Activated T-cell treated with anti-CD3 and anti-CD28 coated beads, Interleukin-2, amount 50 U/mL, for 24 hours (primary cell): ENCODE results near the gene DTWD1.
"Not testable (repeated sequence)": the region's sequence is repeated elsewhere in the genome, so short reads cannot be mapped to it uniquely, and the experiment has no call there.

Experiments used
- DNase-seq: peaks from one replicate; pipeline ENCODE4 v3.0.0-alpha.2; 2020
- H3K27ac Mint-ChIP-seq: 2 replicates; pipeline ENCODE4 v1.8.0; 2020; ENCODE audit warnings: mild to moderate bottlenecking, mixed read lengths
- H3K27me3 Mint-ChIP-seq: 2 replicates; pipeline ENCODE4 v1.8.0; 2020; ENCODE audit warnings: mixed read lengths
- H3K36me3 Mint-ChIP-seq: 2 replicates; pipeline ENCODE4 v1.8.0; 2020; ENCODE audit warnings: low read depth, mixed read lengths
- H3K4me1 Mint-ChIP-seq: 2 replicates; pipeline ENCODE4 v1.8.0; 2020; ENCODE audit warnings: low read depth, mixed read lengths
- H3K4me3 Mint-ChIP-seq: 2 replicates; pipeline ENCODE4 v1.8.0; 2020; ENCODE audit warnings: mild to moderate bottlenecking, moderate library complexity, mixed read lengths
- H3K9me3 Mint-ChIP-seq: 2 replicates; pipeline ENCODE4 v1.8.0; 2020; ENCODE audit warnings: mixed read lengths

The DTWD1 gene, protein sequence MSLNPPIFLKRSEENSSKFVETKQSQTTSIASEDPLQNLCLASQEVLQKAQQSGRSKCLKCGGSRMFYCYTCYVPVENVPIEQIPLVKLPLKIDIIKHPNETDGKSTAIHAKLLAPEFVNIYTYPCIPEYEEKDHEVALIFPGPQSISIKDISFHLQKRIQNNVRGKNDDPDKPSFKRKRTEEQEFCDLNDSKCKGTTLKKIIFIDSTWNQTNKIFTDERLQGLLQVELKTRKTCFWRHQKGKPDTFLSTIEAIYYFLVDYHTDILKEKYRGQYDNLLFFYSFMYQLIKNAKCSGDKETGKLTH

DNA sequence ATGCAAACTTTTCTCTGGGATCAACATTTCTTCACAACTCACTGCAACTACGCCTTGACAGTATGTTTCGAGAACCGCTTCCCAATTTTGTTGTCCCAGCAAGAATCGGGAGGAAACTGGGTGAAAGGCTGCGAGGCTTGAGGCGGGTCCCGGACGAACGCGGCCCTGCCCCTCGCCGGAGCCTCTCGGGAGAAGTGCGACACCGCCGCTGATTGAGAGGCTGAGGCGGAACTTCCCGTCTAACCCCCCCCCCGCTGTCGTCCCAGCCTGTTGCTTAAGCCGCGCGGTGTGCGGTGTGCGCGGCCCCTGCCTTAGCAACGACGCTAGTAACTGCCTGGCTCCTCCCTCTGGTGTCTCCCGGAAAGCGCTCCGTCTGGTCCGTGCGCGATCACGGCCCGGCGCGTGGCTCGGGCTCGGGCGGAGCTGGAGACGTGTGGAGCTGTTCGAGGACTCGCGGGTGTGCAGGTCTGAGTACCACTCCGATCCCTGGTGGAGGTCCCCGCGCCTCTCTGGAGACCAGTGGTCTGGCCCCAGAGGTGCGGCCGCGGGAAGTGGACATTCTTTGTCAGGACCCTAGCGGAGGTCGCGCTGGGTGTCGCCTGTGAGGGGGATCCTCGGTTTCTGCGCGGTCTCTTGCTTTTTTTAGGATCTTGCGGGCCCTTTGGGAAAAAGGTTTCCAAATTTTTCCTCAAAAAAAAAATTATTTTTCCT is at the start of gene DTWD1, which contains the start of gene FAM227B:
Gene DTWD1, plus strand, starts transcription at position 391 of the 711 bp plus-strand sequence. CDS start 4,120 bp downstream, outside the sequence.
Gene FAM227B, minus strand, starts transcription at position 161 of the 711 bp plus-strand sequence. CDS start 5,647 bp downstream, outside the sequence.
- H3K4me1 Mint-ChIP-seq: peaks cover 47% of the 10 kb centered on the region
- peak; percentile 93 for DNase-seq
- H3K9me3 Mint-ChIP-seq: peaks cover 13% of the 10 kb centered on the region
- H3K36me3 Mint-ChIP-seq: peaks cover 46% of the 10 kb centered on the region
- H3K27me3 Mint-ChIP-seq: no peaks in the 10 kb centered on the region
- H3K4me3 Mint-ChIP-seq: peak within 1 kb of the TSS; percentile 95
- peak within 1 kb of the TSS; percentile 94 for H3K27ac Mint-ChIP-seq

DNA sequence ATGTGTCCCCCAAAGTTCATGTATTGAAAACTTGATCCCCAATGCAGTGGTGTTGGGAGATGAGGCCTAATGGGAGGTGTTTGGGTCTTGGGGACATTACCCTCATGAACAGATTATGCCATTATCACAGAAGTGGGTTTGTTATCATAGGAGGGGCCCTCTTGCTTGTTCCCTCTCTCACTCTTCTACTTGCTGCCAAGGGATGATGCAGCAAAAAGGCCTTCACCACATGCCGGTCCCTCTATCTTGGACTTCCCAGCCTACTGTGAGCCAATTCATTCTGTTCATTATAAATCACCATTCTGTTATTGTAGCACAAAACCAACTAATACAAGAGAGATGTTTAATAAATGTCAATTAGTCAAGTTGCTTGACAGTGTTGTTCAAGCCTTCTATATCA is 47.4 kb upstream of the DTWD1 start:
- Mint-ChIP-seq H3K4me3 (no peak overlapping the region), H3K4me1 (no peaks in the 10 kb centered on the region), H3K27me3 (no peaks in the 10 kb centered on the region), H3K9me3 (peaks cover 32% of the 10 kb centered on the region), H3K27ac (no peak overlapping the region), H3K36me3 (peaks cover 43% of the 10 kb centered on the region)
- DNase-seq: no peak

DNA sequence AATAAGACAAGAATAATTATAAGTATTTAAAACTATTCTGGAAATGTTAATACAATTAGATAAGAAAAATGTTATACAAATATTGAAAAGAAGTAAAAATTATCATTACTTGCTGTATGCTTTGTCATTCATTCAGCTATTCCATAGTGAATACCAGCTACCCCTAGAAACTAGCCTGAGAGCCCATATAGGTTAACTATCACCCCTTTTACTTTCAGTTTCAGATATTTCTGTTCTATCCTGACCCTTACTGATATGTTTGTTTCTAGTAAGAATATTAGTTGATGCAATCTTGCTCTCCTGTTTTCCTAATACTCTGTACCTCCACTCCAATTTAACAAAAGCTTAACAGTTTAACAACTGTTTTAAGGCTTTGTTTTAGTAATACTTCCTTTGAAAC is 31.8 kb upstream of the DTWD1 start:
- peaks cover 23% of the 10 kb centered on the region for H3K36me3 Mint-ChIP-seq
- peaks cover 6% of the 10 kb centered on the region for H3K4me1 Mint-ChIP-seq
- H3K9me3 Mint-ChIP-seq: peaks cover 13% of the 10 kb centered on the region
- H3K27me3 Mint-ChIP-seq: no peaks in the 10 kb centered on the region
- H3K27ac Mint-ChIP-seq: no peak overlapping the region
- no peak overlapping the region for H3K4me3 Mint-ChIP-seq
- DNase-seq: no peak

DNA sequence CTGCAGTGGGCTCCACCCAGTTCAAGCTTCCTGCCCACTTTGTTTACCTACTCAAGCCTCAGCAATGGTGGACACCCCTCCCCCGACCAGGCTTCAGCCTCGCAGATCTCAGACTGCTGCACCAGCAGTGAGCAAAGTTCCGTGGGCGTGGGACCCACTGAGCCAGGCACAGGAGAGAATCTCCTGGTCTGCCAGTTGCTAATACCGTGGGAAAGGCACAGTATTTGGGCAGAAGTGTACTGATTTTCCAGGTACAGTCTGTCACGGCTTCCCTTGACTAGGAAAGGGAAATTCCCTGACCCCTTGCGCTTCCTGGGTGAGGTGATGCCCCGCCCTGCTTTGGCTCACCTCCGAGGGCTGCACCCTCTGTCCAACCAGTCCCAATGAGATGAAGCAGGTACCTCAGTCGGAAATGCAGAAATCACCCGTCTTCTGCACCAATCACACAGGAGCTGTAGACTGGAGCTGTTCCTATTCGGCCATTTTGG is 28.0 kb upstream of the DTWD1 start:
- DNase-seq, H3K4me3 Mint-ChIP-seq, H3K4me1 Mint-ChIP-seq, H3K27me3 Mint-ChIP-seq, H3K27ac Mint-ChIP-seq: not testable (repeated sequence)
- Mint-ChIP-seq H3K9me3 (peaks cover 36% of the 10 kb centered on the region), H3K36me3 (peaks cover 24% of the 10 kb centered on the region)

DNA sequence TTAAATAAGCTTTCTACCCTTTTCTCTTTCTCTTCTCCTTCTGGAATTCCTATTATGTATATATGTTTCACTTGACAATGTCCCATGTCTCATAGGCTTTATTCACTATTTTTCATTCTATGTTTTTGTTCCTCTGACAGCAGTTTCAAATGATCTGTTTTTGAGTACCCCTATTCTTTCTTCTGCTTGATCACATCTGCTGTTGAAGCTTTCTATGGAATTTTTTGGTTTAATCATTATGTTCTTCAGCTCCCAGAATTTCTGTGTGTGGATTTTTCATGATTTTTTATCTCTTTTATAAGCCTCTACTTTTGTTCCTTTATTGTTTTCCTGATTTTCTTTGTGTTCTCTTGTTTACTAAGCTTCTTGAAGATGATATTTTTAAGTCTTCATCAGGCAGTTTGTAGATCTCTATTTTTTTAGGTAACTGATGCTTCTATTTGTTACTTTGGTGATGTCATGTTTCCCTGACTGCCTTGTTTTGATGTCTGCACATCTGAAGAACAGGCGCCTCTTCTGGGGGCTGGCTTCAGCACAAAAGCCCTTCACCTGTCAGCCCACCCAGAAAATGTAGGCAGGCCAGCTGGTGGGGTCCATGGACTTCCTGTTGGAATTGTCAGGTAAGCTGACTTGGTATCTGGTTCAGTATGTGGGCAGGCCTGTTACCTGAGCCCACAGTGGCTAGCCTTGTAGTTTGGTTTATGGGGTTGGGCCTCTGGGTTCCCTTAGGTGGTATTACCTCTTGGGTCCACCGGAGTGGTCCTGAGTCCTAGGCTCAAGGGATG is 16.0 kb upstream of the DTWD1 start:
- Mint-ChIP-seq H3K4me1 (no peaks in the 10 kb centered on the region), H3K36me3 (peaks cover 54% of the 10 kb centered on the region), H3K4me3 (no peak overlapping the region), H3K27me3 (no peaks in the 10 kb centered on the region), H3K9me3 (peaks cover 31% of the 10 kb centered on the region), H3K27ac (no peak overlapping the region)
- no peak for DNase-seq

DNA sequence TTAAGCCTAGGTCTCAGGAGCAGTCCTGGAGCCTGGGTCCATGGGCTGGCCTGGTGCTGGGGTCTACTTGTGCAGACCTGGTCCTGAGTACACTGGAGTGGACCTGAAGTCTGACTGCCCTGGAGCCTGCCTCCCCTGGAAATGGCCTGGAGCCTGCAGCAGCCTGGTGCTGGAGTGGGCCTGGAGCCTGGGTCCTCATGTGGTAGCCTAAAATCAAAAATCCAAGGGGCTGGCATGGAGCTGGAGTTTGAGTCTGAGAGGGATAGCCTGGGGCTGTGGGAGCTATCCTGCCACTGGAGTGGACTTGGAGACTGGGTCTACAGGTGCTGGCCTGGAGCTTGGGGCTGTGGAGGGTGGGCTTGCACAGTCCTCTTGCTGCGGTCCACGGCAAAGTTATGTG is 15.3 kb upstream of the DTWD1 start:
- no peak overlapping the region for H3K4me3 Mint-ChIP-seq
- H3K4me1 Mint-ChIP-seq: no peaks in the 10 kb centered on the region
- H3K27me3 Mint-ChIP-seq: no peaks in the 10 kb centered on the region
- no peak overlapping the region for H3K27ac Mint-ChIP-seq
- H3K36me3 Mint-ChIP-seq: peaks cover 50% of the 10 kb centered on the region
- H3K9me3 Mint-ChIP-seq: peaks cover 31% of the 10 kb centered on the region
- no peak for DNase-seq

DNA sequence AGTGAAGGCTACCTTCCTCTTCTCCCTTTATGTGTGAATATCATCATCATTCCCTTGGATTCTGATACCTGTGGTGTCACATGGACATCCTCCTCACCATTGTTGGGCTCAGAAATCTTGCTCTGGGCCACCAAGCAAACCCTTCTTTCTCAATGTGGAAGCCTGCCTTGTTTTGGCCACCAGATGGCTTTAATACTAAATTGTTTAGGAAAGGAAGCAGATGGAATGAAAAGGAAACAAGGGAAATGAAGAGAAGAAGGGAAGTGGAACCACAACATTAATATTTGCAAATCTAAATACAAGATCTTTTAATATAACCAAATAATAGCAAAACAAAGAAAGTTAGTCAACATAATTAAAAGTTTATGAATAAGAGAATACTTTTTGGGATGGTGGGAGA is 14.3 kb upstream of the DTWD1 start:
- Mint-ChIP-seq H3K27me3 (no peaks in the 10 kb centered on the region), H3K4me3 (no peak overlapping the region), H3K9me3 (peaks cover 28% of the 10 kb centered on the region), H3K36me3 (peaks cover 53% of the 10 kb centered on the region), H3K27ac (no peak overlapping the region), H3K4me1 (no peaks in the 10 kb centered on the region)
- DNase-seq: no peak

DNA sequence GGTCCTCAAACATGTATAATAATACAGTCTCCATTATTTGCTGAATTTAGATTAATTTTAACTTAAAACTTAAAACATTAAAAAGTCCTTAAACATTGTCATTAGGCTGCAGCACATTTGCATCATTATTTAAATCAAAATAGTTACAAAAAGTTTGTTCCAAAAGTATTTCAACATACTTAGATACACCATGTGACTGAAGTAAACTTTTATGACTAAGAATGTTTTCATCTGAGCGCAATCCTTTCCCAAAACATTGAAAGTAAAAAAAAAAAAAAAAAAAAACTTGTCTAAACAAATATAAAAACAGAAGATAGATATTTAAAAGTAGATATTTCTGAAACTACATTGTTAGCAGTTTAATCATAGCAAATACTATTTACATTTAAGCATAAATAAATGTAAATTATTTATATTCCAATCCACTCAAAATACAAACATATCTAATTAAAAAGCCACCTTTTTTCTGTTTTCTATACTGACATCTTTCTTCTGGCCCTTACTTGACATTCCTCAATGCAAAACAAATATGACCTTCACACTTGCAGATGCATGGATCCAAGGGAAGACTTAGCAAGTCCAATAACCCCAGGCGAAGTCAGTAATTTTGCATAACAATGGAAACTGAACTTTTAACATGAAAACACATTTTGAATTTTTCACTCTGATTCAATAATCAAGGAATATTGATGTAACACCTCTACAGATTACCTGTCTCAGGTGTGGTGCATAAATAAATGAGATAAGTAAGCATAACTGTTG is 10.5 kb upstream of the DTWD1 start:
- Mint-ChIP-seq H3K27ac (no peak overlapping the region), H3K4me3 (no peak overlapping the region), H3K27me3 (no peaks in the 10 kb centered on the region), H3K9me3 (peaks cover 9% of the 10 kb centered on the region), H3K4me1 (no peaks in the 10 kb centered on the region), H3K36me3 (peaks cover 63% of the 10 kb centered on the region)
- DNase-seq: no peak

DNA sequence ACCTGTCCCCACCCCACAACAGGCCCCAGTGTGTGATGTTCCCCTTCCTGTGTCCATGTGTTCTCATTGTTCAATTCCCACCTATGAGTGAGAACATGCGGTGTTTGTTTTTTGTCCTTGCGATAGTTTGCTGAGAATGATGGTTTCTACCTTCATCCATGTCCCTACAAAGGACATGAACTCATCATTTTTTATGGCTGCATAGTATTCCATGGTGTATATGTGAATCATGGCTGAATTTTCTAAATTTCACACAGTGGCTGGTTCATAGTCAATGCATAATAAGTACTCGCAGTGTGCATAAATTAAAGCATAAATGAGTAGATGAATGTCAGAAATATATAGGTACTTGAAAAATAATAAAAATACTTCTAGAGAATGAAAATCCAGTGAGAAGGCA is 8.6 kb upstream of the DTWD1 start:
- H3K27ac Mint-ChIP-seq, H3K4me3 Mint-ChIP-seq, H3K4me1 Mint-ChIP-seq, DNase-seq, H3K27me3 Mint-ChIP-seq: not testable (repeated sequence)
- H3K36me3 Mint-ChIP-seq: peaks cover 57% of the 10 kb centered on the region
- H3K9me3 Mint-ChIP-seq: peaks cover 14% of the 10 kb centered on the region

DNA sequence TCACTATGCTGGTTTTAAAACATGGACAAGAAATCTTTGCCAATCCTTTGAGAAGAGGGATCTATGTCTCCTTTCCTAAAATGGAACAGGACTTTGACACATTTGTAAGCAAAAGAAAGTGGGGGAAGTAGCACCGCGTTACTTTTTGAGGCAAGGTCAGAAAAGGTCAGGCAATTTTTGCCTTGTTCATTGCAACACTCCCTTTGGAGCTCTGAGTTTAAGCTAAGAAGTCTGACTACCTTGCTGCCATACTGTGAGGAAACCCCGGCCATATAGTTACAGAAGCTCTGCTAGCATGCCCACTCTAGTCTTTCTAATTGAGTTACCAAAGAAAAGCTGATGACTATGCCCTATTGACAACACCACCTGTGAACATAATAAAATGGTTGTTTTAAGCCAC is 1.6 kb upstream of the DTWD1 start:
- H3K27me3 Mint-ChIP-seq: no peaks in the 10 kb centered on the region
- H3K4me3 Mint-ChIP-seq: no peak overlapping the region
- H3K27ac Mint-ChIP-seq: no peak overlapping the region
- H3K4me1 Mint-ChIP-seq: peaks cover 45% of the 10 kb centered on the region
- DNase-seq: no peak
- peaks cover 47% of the 10 kb centered on the region for H3K36me3 Mint-ChIP-seq
- peaks cover 17% of the 10 kb centered on the region for H3K9me3 Mint-ChIP-seq

DNA sequence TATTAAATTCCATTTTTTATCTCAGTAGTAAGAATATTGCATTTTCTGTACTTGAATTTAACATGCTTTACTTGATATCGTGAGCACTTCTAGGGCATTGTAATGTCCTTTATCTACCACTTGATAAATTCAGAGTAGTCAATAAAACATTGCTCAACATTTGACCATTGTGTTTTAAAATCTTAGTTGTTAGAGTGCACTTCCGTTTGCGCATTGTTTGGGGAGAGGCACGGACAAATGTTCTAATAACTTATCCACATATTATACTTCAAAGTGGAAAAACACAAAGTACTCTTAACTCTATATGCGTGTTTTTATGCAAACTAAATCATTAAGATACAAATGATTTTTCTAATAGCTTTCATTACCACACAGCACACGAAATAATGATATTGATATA is 649 bp upstream of the DTWD1 start:
- H3K4me1 Mint-ChIP-seq: peaks cover 45% of the 10 kb centered on the region
- H3K9me3 Mint-ChIP-seq: peaks cover 13% of the 10 kb centered on the region
- no peak for DNase-seq

DNA sequence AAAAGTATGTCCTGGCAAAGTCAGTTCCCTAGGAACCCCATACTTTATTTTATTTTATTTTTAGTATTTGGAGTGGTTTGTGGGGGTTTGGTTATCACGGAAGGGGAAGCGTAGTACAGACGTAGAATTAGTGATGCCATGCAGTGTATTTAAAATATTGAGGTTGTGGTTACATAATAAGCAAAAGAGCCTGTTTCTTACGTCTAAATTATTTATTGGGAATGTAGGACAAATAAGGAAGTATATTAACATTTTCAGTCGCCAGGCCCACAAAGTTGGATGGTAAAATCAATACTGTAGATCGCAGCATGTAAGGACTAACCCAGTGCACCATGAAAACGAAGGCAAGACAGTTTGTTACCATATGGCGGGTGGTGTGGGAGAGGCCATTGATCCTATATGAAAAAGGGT is 558 bp downstream of the DTWD1 start:
- Mint-ChIP-seq H3K9me3 (peaks cover 11% of the 10 kb centered on the region), H3K4me1 (peaks cover 47% of the 10 kb centered on the region), H3K36me3 (peaks cover 47% of the 10 kb centered on the region), H3K27me3 (no peaks in the 10 kb centered on the region), H3K27ac (peak overlapping the region; percentile 94), H3K4me3 (peak overlapping the region; percentile 95)
- no peak for DNase-seq

More for the DNA sequence above, 649 bp upstream of the DTWD1 start:
- H3K36me3 Mint-ChIP-seq: peaks cover 46% of the 10 kb centered on the region
- peak overlapping the region; percentile 95 for H3K4me3 Mint-ChIP-seq
- no peaks in the 10 kb centered on the region for H3K27me3 Mint-ChIP-seq
- peak overlapping the region; percentile 94 for H3K27ac Mint-ChIP-seq

DNA sequence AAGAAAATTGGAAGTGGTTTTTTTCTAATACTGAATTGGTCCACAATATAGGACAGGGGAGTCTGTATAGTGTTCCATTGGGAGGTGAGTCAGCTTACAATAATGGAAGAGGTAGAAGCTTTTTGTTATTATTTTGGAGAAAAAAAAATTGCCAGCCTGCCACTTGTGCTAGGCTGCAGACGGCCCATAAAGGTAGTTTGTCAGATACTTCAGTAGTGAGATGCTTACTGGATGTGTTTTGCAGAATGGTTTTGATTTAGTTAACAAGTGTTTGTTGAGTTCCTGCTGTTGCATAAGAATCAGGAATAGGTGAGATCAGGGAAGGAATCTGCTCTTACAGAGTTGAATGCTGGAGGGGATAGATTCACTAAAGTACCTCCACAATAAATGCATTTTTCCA is 1.0 kb downstream of the DTWD1 start:
- Mint-ChIP-seq H3K27ac (peak overlapping the region; percentile 94), H3K4me1 (peaks cover 47% of the 10 kb centered on the region), H3K27me3 (no peaks in the 10 kb centered on the region), H3K36me3 (peaks cover 49% of the 10 kb centered on the region), H3K4me3 (peak overlapping the region; percentile 95), H3K9me3 (peaks cover 11% of the 10 kb centered on the region)
- no peak for DNase-seq

DNA sequence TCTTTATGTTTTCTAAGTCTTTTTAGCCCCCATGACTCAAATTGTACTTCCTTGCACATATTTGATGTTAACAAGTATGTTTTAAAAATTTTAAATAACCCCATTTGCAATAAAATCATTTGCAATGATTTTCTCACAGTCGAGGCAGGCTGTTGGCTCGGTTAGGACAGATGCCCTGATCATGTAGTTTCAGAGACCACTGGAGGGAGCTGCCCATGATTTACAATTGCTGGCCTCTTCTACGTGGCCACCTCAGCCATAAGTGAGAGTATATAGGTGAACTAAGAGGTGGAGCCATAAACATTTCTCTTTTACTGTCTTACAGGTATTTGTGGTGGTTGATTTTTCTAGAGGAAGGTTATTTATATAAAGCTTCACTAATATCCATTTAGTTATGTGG is 1.7 kb downstream of the DTWD1 start:
- Mint-ChIP-seq H3K4me3 (peak overlapping the region; percentile 95), H3K4me1 (peaks cover 47% of the 10 kb centered on the region), H3K36me3 (peaks cover 53% of the 10 kb centered on the region), H3K27ac (no peak overlapping the region), H3K9me3 (peaks cover 11% of the 10 kb centered on the region), H3K27me3 (no peaks in the 10 kb centered on the region)
- DNase-seq: no peak
